Mucosa of gallbladder (tissue), 1 donor: ENCODE measurements around the gene CCDC87. TPM values are rescaled to one million over a fixed set of nuclear protein-coding genes. Genes with fewer than 3 reads are reported as not detected.

Experiments used
- DNase-seq: peaks from one replicate; pipeline ENCODE4 v3.0.0-alpha.2; 2020; ENCODE audit warnings: low spot score
- total RNA-seq: library from RNA; stranded (reverse); gene quantifications from one replicate; pipeline ENCODE4 v1.2.1, GENCODE V29; 2021
- donor health status: DM: no; HTN: no; CAD: no.

Gene CCDC87
- total RNA-seq, 1 donor from 2014 or later: 1.0 TPM

DNA sequence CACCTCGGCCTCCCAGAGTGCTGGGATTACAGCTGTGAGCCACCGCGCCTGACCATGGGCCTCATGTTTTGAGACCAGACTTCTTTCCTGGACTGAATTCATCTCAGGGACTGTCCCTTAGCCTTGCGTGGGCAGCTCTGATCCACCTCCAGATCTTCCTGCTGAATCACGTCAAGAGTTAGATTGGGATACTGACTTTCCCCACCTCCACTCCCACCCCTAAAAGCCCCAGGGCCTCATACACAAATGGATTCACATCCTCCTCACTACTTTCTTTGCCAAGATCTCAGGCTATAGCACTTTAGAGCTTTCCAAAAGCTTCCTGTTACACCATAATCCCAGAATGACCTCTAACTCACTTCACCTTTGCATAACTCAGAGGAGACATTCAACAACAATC lies 12.1 kb downstream of the CCDC87 start:
- no peak for DNase-seq

- peak; percentile 76 for DNase-seq
Measured at GRCh38 chr11:66579017-66579606, 13.8 kb downstream of the CCDC87 start.

GRCh38 chr11:66570850-66571180 lies 22.0 kb downstream of the CCDC87 start:
- no peak for DNase-seq

- no peak for DNase-seq
Measured at GRCh38 chr11:66570079-66570849, 22.6 kb downstream of the CCDC87 start.

GRCh38 chr11:66569076-66569475 lies 23.8 kb downstream of the CCDC87 start:
- DNase-seq: no peak

GRCh38 chr11:66568124-66568916 lies 24.5 kb downstream of the CCDC87 start, which contains the start of gene CTSF:
Gene CTSF, minus strand, starts transcription at chr11:66568606. Its CDS starts 120 bp downstream, at chr11:66568486.
- peak; percentile 87 for DNase-seq

DNA sequence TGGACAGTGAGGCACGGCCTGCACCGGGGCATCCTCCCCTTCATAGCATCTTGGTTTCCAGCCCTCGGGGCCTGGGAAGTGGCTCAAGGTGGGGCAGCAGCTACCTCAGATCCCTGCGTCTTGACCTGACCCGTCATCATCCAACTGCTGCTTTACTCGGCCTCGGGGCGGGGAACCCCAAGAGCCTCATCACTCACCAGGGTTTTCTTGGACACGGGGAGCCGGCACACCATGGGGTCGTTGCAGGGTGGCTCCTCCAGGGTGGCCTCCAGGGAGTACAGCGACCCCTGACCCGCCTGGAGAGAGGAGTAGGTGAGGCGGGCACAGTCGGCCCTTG lies 25.1 kb downstream of the CCDC87 start:
- no peak for DNase-seq

DNA sequence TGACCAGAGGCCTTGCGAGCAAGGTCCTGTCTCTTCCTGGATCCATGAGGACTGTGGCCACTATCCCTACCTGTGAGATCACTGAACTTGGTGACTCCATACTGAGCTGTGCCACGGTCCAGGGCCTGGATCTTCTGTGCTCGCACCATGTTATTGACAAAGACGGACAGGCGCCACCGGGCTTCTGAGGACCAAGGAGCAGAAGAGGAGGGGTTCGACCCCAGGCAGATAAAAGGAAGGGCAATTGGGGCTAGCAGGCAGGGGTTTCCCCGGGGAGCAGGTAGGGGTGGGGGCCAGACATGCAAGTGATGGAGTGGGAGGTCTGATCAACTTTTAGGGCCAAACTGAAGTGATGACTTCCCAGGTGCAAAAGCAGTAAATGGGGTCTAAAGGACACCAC lies 26.6 kb downstream of the CCDC87 start:
- DNase-seq: no peak

GRCh38 chr11:66564984-66565383 lies 27.9 kb downstream of the CCDC87 start:
- DNase-seq: no peak

DNA sequence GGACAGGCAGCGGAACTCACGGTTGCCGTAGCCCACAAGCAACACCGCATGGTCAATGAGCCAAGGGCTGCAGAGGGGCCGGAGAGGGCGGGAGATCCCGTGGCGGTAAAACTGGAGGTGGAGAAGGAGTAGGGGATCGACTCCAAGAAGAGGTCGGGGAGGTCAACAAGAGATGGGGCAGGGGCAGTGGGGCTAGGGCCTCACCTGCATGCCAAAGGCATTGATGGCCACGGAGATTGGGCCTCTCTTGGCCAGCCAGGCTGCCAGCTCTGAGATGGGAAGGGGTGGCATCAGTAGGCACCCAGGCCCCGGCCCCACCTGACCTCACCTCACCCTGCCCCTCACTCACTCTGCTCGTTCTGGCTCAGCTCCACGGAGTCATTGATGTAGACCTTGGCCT lies 28.3 kb downstream of the CCDC87 start:
- no peak for DNase-seq

- no peak for DNase-seq
Measured at GRCh38 chr11:66563832-66564231, 29.0 kb downstream of the CCDC87 start.

DNA sequence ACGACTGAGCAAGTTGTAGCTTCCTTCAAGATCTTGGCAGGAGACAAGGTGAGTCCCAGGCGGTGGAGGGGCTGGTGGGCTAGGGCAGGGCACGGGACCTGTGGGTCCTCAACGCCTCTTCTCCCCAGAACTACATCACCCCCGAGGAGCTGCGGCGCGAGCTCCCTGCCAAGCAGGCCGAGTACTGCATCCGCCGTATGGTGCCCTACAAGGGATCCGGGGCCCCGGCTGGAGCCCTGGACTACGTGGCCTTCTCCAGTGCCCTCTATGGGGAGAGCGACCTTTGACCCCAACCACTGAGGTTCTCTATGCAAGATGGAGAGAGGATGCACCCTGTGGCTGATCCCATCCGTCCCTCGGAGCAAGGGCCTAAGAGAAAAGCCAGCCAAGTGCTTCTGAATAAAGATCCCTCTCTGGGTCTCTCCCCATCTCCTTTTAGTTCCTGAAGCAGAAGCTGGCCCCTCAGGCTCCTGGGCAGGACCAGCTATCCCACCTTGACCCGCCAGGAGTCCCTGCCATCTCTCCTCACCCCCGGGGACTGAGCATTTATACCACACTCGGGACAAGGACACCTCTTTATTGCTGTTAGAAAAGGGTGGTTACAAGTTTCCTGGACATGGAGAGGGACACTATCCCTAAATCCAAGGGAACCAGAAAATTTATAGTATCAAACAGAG lies 29.8 kb downstream of the CCDC87 start:
- no peak for DNase-seq

- DNase-seq: no peak
Measured at GRCh38 chr11:66562275-66562674, 30.6 kb downstream of the CCDC87 start.

- no peak for DNase-seq
Measured at GRCh38 chr11:66561975-66562248, 31.0 kb downstream of the CCDC87 start.

GRCh38 chr11:66561178-66561974 lies 31.5 kb downstream of the CCDC87 start:
- DNase-seq: no peak

DNA sequence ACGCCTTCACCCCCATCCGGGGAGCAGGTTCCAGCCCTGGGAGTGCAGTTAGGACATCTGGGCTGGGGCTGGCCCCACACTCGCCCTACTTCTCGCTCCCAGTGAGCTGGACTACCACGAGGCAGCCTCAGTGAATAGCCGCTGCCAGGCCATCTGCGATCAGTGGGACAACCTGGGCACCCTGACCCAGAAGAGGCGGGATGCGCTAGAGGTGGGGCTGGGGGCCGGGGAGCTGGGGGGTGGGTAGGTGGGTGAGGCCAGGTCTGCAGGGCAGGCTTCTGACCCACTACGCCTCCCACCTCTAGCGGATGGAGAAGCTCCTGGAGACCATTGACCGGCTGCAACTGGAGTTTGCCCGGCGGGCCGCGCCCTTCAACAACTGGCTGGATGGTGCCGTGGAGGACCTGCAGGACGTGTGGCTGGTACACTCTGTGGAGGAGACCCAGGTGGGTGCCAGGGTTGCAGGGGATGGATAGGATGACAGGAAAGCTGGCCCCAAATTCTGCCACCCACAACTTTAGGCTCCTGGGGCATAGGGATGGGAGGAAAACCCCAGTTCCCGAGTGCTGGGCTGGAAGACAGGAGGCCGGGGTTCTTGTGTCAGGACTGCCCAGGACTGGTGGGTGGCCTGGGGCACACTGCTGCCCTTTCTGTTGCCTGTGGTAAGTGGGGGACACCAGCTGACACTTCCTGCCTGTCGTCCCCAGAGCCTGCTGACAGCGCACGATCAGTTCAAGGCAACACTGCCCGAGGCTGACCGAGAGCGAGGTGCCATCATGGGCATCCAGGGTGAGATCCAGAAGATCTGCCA lies 32.8 kb downstream of the CCDC87 start:
- DNase-seq: no peak

DNA sequence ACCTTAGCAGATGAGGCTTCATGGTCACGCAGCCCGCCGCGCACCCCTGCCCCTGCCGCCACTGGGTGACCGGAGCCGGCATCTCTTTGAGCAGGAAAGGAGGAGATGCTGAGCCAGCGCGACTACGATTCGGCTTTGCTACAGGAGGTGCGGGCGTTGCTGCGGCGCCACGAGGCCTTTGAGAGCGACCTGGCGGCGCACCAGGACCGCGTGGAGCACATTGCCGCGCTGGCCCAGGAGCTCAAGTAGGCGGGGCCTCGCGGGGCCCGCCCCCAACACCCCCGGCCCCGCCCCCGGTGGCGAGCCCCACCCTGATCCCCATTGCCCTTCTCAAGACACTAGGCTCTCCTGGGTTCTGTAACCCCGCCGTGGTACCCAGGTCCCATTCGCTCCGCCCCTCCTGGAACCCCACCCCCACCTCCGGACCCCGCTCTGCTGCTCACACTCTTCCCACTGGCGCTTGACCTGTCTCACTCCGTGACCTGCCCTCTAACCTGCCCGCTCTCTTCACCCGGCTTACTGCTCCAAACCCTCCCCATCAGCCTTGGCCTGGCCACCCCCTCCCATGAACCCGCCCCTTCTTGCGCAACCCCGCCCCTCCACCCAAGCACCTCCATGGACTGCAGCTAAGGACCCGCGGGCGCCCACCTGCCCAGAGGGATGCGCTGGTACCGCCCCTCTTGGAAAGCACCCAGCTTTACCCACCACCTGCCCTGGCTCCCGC lies 33.6 kb downstream of the CCDC87 start:
- no peak for DNase-seq

DNA sequence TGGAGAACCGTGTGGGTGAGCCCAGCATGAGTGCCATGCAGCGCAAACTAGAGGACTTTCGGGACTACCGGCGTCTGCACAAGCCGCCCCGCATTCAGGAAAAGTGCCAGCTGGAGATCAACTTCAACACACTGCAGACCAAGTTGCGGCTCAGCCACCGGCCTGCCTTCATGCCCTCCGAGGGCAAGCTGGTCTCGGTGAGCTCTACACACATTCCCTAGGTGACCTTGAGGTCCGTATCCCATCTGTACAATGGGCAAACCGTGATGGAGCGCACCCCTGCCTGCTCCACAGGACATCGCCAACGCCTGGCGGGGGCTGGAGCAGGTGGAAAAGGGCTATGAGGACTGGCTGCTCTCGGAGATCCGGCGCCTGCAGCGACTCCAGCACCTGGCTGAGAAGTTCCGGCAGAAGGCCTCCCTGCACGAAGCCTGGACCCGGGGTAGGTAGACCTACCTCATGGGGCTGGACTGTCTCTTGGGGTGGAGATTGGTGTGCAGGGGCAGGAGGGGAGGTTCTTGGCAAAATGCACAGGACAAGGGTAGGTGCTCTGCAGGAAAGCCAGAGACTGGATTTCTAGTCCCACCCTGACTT lies 35.0 kb downstream of the CCDC87 start:
- DNase-seq: no peak

DNA sequence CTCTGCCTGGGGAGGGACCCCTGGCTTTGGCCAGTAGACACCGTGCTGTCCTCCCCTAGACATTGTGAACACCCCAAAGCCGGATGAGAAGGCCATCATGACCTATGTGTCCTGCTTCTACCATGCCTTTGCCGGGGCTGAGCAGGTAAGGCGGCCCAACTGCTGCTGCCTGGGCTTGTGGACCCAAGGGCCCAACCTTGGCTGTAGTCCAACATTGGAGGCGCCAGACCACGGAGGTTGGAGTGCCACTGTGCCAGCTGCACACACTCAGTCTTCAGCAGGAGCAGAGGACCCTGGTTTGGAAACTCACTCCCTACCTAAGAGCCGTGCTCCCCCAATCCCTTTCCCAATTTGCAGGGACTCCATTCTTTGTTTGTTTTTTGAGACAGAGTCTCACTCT lies 36.8 kb downstream of the CCDC87 start:
- no peak for DNase-seq

DNA sequence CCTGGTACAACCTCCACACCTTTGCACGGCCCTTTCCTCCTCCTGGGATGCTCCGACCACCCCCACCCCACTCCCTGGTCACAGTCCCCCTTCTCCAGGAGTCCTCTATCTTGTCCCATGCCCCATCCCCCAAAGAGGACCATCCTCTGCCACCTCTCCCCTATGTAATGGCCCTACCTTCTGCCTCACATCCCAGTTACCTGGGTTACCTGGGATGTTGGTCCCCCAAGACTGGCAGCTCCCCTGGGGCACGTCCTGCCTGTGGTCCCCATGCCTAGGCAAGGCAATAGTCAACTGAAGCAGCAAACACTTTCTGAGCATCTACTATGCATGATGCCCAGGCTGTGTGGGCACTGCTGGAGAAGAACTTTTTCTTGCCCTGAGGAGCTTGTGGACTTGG lies 37.4 kb downstream of the CCDC87 start:
- no peak for DNase-seq
